ENCODE results near the gene HNF1B.

Gene HNF1B

GRCh38 chr17:37744961-37745800, at the start of gene HNF1B:
TSS of gene HNF1B (minus strand) at chr17:37745059. CDS start at chr17:37744884, 175 bp downstream.
- DNase-seq (ENCODE audit: low spot score), result peak; percentile 81
- TF ChIP-seq CTCF (IDR thresholded peaks at IDR 0.05; ENCODE audit: extremely low read depth, missing control alignments), result no peak

GRCh38 chr17:37792787-37793186, 47.9 kb upstream of the HNF1B start:
- TF ChIP-seq CTCF (IDR thresholded peaks at IDR 0.05; ENCODE audit: extremely low read depth, missing control alignments), result no peak
- no peak for DNase-seq (ENCODE audit: low spot score)

- peak; percentile 71 for DNase-seq (ENCODE audit: low spot score)
Observed at GRCh38 chr17:37791447-37792399, 46.9 kb upstream of the HNF1B start.

GRCh38 chr17:37789771-37790541, 45.1 kb upstream of the HNF1B start:
- no peak for DNase-seq (ENCODE audit: low spot score)

More at GRCh38 chr17:37791447-37792399, 46.9 kb upstream of the HNF1B start:
- TF ChIP-seq CTCF (IDR thresholded peaks at IDR 0.05; ENCODE audit: extremely low read depth, missing control alignments), result peak; percentile 67

DNA sequence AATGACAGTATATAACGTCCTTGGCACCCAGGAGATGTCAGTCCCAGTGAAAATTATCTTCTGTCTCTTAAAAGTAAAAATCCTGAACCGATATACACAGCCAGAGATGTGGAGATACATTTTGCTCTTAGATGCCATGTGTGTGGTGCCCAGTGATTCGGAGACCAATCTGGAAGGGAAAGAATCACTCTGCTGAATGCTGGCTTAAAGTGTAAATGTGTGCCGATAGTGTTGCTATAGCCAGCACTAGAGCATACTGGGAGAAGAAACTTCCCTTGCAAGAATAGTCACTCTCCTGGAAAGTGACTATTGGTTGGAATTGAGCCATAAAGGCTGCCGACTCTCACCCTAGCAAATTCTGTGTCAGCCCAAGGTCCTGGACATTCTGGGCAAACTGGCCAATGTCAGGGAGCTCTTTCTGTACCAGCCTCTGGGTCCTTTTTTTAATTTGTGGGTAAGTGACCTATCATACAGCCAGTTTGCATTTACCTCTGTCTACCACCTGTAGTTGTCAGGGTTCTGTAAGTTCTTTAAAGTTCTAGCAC, 44.2 kb upstream of the HNF1B start:
- no peak for DNase-seq (ENCODE audit: low spot score)
- no peak for TF ChIP-seq CTCF (IDR thresholded peaks at IDR 0.05; ENCODE audit: extremely low read depth, missing control alignments)

More at GRCh38 chr17:37789771-37790541, 45.1 kb upstream of the HNF1B start:
- TF ChIP-seq CTCF (IDR thresholded peaks at IDR 0.05; ENCODE audit: extremely low read depth, missing control alignments), result no peak

GRCh38 chr17:37788526-37788925, 43.7 kb upstream of the HNF1B start:
- DNase-seq (ENCODE audit: low spot score), result no peak
- no peak for TF ChIP-seq CTCF (IDR thresholded peaks at IDR 0.05; ENCODE audit: extremely low read depth, missing control alignments)
